Putamen (tissue), 1 donor: ENCODE results near the gene CPN1.

Experiments
- DNase-seq: peaks from one replicate; pipeline ENCODE4 v3.0.0-alpha.2; 2016; ENCODE audit warnings: low spot score

CPN1 gene

GRCh38 chr10:99996671-99997648 is 84.7 kb downstream of the CPN1 start:
- DNase-seq = no peak

DNA sequence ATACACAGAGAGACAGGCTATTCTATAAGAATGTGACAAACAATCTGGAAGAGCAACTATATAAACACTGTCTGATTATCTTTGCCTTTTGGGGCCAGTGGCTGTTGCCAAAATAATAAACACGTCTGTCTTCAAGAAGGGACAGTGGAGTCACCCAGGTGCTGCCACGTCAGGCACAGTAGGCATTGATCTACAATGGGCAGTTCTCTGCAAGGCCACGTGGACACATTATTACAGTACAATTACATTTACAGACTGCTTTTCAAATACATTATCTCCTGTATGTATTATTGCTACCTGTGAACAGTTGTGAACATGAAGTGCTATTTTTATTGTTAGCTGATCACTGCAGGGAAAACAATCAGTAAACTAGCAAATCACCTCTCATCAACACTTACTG is 86.0 kb downstream of the CPN1 start:
- no peak for DNase-seq

DNA sequence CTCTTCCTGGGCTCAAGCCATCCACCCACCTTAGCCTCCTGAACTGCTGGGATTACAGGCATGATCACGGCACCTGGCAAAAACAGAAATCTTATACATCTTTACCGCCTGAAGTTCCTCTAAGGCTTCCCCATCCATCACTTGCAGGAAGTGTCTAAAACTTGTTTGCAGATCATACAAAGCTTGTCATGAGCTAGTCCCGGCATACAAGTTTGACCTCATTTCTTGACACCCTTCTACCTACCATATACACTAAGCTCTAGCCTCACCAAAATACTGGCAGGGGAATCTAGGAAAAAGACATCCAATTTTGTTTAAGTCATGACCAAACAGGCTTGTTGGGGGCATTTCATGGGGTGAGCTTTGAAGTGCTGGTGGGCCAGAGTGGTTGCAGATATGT is 86.4 kb downstream of the CPN1 start:
- DNase-seq = no peak

DNA sequence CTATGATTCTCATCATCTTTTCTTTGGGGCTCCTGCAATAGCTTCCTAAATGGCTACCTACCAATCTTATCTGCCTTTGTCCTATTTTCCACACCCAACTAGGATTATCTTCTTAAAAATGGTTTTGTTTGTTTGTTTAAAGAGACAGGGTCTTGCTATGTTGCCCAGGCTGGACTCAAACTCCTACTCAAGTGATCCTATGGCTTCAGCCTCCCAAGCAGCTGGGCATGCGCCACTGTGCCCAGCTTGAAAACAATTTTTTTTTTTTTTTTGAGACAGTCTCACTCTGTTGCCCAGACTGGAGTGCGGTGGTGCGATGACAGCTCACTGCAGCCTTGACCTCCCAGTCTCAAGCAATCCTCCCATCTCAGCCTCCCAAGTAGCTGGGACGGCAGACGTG is 86.9 kb downstream of the CPN1 start:
- no peak for DNase-seq

GRCh38 chr10:99993701-99994689 is 87.7 kb downstream of the CPN1 start:
- DNase-seq = no peak
